ENCODE results near the gene FN3K. TPM values are rescaled to one million over a fixed set of nuclear protein-coding genes. Genes with fewer than 3 reads are reported as not detected.

Gene FN3K
- total and polyA plus RNA-seq, 2 of the 8 experiments (the other 6 are each of a cell fraction or from before 2014, with no cell fraction given): 0.88 to 14.2 TPM

- Histone ChIP-seq H3K4me3 (ENCODE audit: extremely low read depth in 1 of 4, insufficient read depth in 2 of 4, low read depth in 3 of 4, low read length in 4 of 4) (no peak overlapping the region), H2BK12ac (ENCODE audit: low read depth, low read length) (no peak overlapping the region), H3K79me2 (ENCODE audit: control insufficient read depth in 1 of 2, insufficient read depth in 2 of 2, low read length in 2 of 2) (peaks cover 0 to 40% of the 10 kb centered on the region in 2 experiments; a peak in 2 of 4 replicates), H3K27me3 (replicated peaks in 1 of 4; ENCODE audit: control insufficient read depth in 3 of 4, extremely low read depth in 1 of 4, insufficient read depth in 3 of 4, low read length in 3 of 4) (no peaks in the 10 kb centered on the region), H3K23me2 (ENCODE audit: low read depth, low read length) (no peaks in the 10 kb centered on the region; the same call in 1 of the 2 replicates), H3K4me1 (replicated peaks in 1 of 4; ENCODE audit: control insufficient read depth in 3 of 4, insufficient read depth in 4 of 4, low read length in 3 of 4) (no peaks in the 10 kb centered on the region; a peak in 1 of 7 replicates), H3K14ac (ENCODE audit: insufficient read length) (no peak overlapping the region), H3K9me3 (ENCODE audit: insufficient read depth in 2 of 2, low read depth in 1 of 2, low read length in 1 of 2) (peaks cover 16 to 19% of the 10 kb centered on the region in 2 experiments), H2BK120ac (replicated peaks; ENCODE audit: low read depth, low read length) (no peak overlapping the region), H3K4me2 (ENCODE audit: insufficient read depth in 1 of 2, low read depth in 2 of 2, low read length in 2 of 2) (no peak overlapping the region), H2BK5ac (ENCODE audit: low read depth, low read length) (no peak overlapping the region), H4K8ac (ENCODE audit: extremely low read depth, insufficient read depth, low read length) (no peak overlapping the region), H4K20me1 (replicated peaks in 1 of 2; ENCODE audit: control insufficient read depth in 1 of 2, insufficient read depth in 2 of 2, low read length in 2 of 2) (peaks cover 2 to 4% of the 10 kb centered on the region in 2 experiments), H3K56ac (replicated peaks; ENCODE audit: insufficient read length, low read depth, low read length) (no peak overlapping the region), H3K9ac (replicated peaks in 1 of 4; ENCODE audit: extremely low read depth in 1 of 4, low read depth in 3 of 4, low read length in 3 of 4) (no peak overlapping the region), H2AK5ac (ENCODE audit: low read depth, low read length) (no peak overlapping the region), H4K5ac (ENCODE audit: insufficient read length, low read depth, low read length) (no peak overlapping the region), H2AFZ (ENCODE audit: low read length) (no peak overlapping the region), H2BK15ac (ENCODE audit: low read length) (no peak overlapping the region), H4K91ac (replicated peaks; ENCODE audit: insufficient read length, low read length) (no peak overlapping the region), H3K36me3 (ENCODE audit: control insufficient read depth in 2 of 4, insufficient read depth in 4 of 4, low read length in 3 of 4) (peaks cover 2 to 36% (median 24%) of the 10 kb centered on the region in 4 experiments; a peak in 6 of 8 replicates), H3K4ac (replicated peaks; ENCODE audit: insufficient read length, low read depth, low read length) (no peak overlapping the region), H3K23ac (ENCODE audit: insufficient read length) (no peak overlapping the region), H3K27ac (ENCODE audit: low read depth, low read length) (no peak overlapping the region), H3K79me1 (ENCODE audit: low read depth, low read length) (peaks cover 14% of the 10 kb centered on the region; the same call in 1 of the 2 replicates), H3K18ac (ENCODE audit: extremely low read depth, low read length) (no peak overlapping the region), H2BK20ac (ENCODE audit: low read length) (no peak overlapping the region)
- DNase-seq (ENCODE audit: low read depth in 1 of 2, low spot score in 2 of 2) (no peak), FAIRE-seq (no peak)
- TF ChIP-seq CREB1 (IDR thresholded peaks at IDR 0.05) (no peak), CEBPB (IDR thresholded peaks at IDR 0.05; ENCODE audit: low read depth, low read length) (no peak), SIRT6 (IDR thresholded peaks at IDR 0.05; ENCODE audit: low read length) (no peak), SIN3A (conservative IDR thresholded peaks at IDR 0.05 in 1 of 2, IDR thresholded peaks at IDR 0.05 in 1 of 2; ENCODE audit: low read depth in 1 of 2, low read length in 2 of 2) (no peak), BRCA1 (IDR thresholded peaks at IDR 0.05; ENCODE audit: low read depth, low read length) (no peak), JUN (IDR thresholded peaks at IDR 0.05; ENCODE audit: low read depth, low read length) (no peak), FOSL1 (IDR thresholded peaks at IDR 0.05; ENCODE audit: insufficient read depth, low read depth, low read length) (no peak), CHD1 (IDR thresholded peaks at IDR 0.05; ENCODE audit: low read depth, low read length) (no peak)
- POLR2A ChIA-PET (ENCODE audit: partially characterized antibody): no interaction called here
- CTCF ChIA-PET (ENCODE audit: partially characterized antibody): interaction anchor here (0.7 kb wide), 1 partner anchor 105 kb away, joined by 3 read pairs; no protein-coding TSS in a partner anchor
- WGBS, 2 experiments (ENCODE audit: extremely low coverage in 1 of 2, insufficient coverage in 1 of 2, insufficient read length in 1 of 2, insufficient replicate concordance in 2 of 2, low coverage in 1 of 2, low lambda C conversion rate in 2 of 2, missing lambda C conversion rate in 1 of 2): 96% methylated on average over 16 of the region's 16 CpGs; no CpG with 5 or more reads in 1 of the 2 experiments
Measured at GRCh38 chr17:82799591-82799990, 64.2 kb downstream of the FN3K start.

All from H1 (cell line).